ENCODE data around the gene CEL. TPM values are rescaled to one million over a fixed set of nuclear protein-coding genes. Genes with fewer than 3 reads are reported as not detected.
A peak's percentile ranks its signal among the peaks of the same experiment; 100 is the strongest.
"Not testable (repeated sequence)": the region's sequence is repeated elsewhere in the genome, so short reads cannot be mapped to it uniquely, and the experiment has no call there.

The CEL gene
- total RNA-seq, 2 experiments from 2014 or later = 1.4 to 2.3 TPM

DNA sequence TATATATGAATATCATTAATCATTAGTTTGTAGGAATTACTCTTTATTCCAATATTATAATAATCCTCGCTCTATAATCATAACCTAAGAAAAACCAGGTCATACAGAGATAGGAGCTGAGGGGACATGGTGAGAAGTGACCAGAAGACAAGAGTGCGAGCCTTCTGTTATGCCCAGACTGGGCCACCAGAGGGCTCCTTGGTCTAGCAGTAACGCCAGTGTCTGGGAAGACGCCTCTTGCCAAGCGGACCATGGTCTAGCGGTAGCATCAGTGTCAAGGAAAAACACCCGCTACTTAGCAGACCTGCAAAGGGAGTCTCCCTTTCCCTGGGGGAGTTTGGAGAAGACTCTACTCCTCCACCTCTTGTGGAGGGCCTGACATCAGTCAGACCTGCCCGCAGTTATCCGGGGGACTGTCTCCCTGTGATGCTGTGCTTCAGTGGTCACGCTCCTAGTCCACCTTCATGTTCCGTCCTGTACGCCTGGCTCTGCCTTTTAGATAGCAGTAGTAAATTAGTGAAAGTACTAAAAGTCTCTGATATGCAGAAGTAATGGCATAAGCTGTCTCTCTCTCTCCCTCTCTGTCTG, 20.8 kb upstream of the CEL start:
- ATAC-seq (ENCODE audit: low read depth); H3K27ac Mint-ChIP-seq; H3K4me1 Mint-ChIP-seq; H3K27me3 Mint-ChIP-seq; H3K4me3 Mint-ChIP-seq; DNase-seq; H3K9me3 Mint-ChIP-seq: not testable (repeated sequence)
- H3K36me3 Mint-ChIP-seq = peaks cover 11% of the 10 kb centered on the region
- POLR2A ChIA-PET = interaction anchor here (1.2 to 1.7 kb wide), 2 partner anchors 10 to 103 kb away, joined by 4 to 7 read pairs; partner anchors contain the start of gene GTF3C5

GRCh38 chr9:133041958-133042357, 19.8 kb upstream of the CEL start:
- DNase-seq = no peak

DNA sequence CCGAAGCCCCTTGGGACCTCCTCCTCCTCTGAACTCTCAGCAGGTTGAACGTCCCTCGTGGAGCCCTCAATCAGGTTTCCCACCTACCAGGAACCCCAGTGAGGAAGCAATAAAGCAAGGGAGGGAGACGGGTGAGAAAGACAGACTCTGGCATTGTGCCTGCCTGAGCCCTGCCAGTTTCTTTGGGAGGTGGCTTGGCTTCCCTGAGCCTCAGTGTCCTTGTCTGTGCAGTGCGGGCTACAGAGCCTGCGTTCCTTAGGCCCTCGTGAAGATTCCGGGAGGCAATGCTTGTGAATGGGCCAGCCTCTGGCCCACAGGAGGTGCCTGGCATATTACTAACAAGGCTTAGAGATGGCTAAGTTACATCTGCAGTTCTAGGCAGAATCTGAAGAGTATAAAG, 19.1 kb upstream of the CEL start:
- H3K27ac Mint-ChIP-seq = no peak overlapping the region
- no peak overlapping the region for H3K4me3 Mint-ChIP-seq
- DNase-seq (no peak), ATAC-seq (ENCODE audit: low read depth) (no peak)
- H3K9me3 Mint-ChIP-seq = no peaks in the 10 kb centered on the region
- peaks cover 12% of the 10 kb centered on the region for H3K36me3 Mint-ChIP-seq
- POLR2A ChIA-PET = interaction anchor here (1.4 kb wide), 1 partner anchor 12 kb away, joined by 3 read pairs; the partner anchor contains the start of gene GTF3C5
- peaks cover 3% of the 10 kb centered on the region for H3K4me1 Mint-ChIP-seq
- H3K27me3 Mint-ChIP-seq = no peaks in the 10 kb centered on the region

More at GRCh38 chr9:133041958-133042357, 19.8 kb upstream of the CEL start:
- no peaks in the 10 kb centered on the region for H3K27me3 Mint-ChIP-seq
- H3K4me1 Mint-ChIP-seq = peaks cover 3% of the 10 kb centered on the region
- H3K4me3 Mint-ChIP-seq = no peak overlapping the region
- POLR2A ChIA-PET = interaction anchor here (1.4 to 1.7 kb wide), 2 partner anchors 11 to 102 kb away, joined by 3 to 4 read pairs; partner anchors contain the start of gene GTF3C5
- peaks cover 12% of the 10 kb centered on the region for H3K36me3 Mint-ChIP-seq
- H3K27ac Mint-ChIP-seq = no peak overlapping the region
- no peaks in the 10 kb centered on the region for H3K9me3 Mint-ChIP-seq
- no peak for ATAC-seq (ENCODE audit: low read depth)

GRCh38 chr9:133043449-133044035, 18.2 kb upstream of the CEL start:
- H3K27me3 Mint-ChIP-seq = no peaks in the 10 kb centered on the region
- peaks cover 12% of the 10 kb centered on the region for H3K36me3 Mint-ChIP-seq
- no peaks in the 10 kb centered on the region for H3K9me3 Mint-ChIP-seq
- POLR2A ChIA-PET = no interaction called here
- no peak for DNase-seq
- H3K4me3 Mint-ChIP-seq = no peak overlapping the region
- no peak overlapping the region for H3K27ac Mint-ChIP-seq
- H3K4me1 Mint-ChIP-seq = peaks cover 3% of the 10 kb centered on the region
- ATAC-seq (ENCODE audit: low read depth) = no peak

GRCh38 chr9:133044125-133044524, 17.7 kb upstream of the CEL start:
- ATAC-seq (ENCODE audit: low read depth) (no peak), DNase-seq (no peak)
- peaks cover 12% of the 10 kb centered on the region for H3K36me3 Mint-ChIP-seq
- H3K27ac Mint-ChIP-seq = no peak overlapping the region
- H3K27me3 Mint-ChIP-seq = no peaks in the 10 kb centered on the region
- no peak overlapping the region for H3K4me3 Mint-ChIP-seq
- POLR2A ChIA-PET = no interaction called here
- H3K4me1 Mint-ChIP-seq = peaks cover 3% of the 10 kb centered on the region
- no peaks in the 10 kb centered on the region for H3K9me3 Mint-ChIP-seq

GRCh38 chr9:133044661-133045060, 17.1 kb upstream of the CEL start:
- DNase-seq (no peak), ATAC-seq (ENCODE audit: low read depth) (no peak)
- no peaks in the 10 kb centered on the region for H3K27me3 Mint-ChIP-seq
- peaks cover 14% of the 10 kb centered on the region for H3K36me3 Mint-ChIP-seq
- H3K27ac Mint-ChIP-seq = no peak overlapping the region
- no peak overlapping the region for H3K4me3 Mint-ChIP-seq
- POLR2A ChIA-PET = no interaction called here
- H3K9me3 Mint-ChIP-seq = no peaks in the 10 kb centered on the region
- H3K4me1 Mint-ChIP-seq = peaks cover 3% of the 10 kb centered on the region

DNA sequence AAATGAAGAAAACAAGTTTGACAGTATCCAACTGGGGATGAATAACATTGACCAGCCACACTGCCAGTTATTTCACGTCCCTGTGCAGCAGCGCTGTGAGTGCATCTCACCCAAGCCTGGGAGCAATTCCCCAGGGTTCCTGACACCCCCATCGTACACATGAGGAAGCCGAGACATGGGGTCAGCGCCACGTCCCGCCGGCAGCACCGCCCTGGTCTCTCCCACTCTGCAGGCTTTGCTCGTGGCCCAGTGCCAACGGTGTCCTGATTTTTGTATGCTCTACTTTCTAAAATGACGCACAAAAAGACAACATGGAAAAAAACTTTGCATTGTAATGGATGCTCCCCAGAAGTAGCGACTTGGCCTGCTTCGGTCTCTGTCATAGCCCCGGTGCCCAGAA, 16.6 kb upstream of the CEL start:
- POLR2A ChIA-PET = no interaction called here
- DNase-seq (no peak), ATAC-seq (ENCODE audit: low read depth) (no peak)
- H3K27me3 Mint-ChIP-seq = no peaks in the 10 kb centered on the region
- H3K9me3 Mint-ChIP-seq = no peaks in the 10 kb centered on the region
- no peak overlapping the region for H3K4me3 Mint-ChIP-seq
- H3K36me3 Mint-ChIP-seq = peaks cover 19% of the 10 kb centered on the region
- no peak overlapping the region for H3K27ac Mint-ChIP-seq
- peaks cover 3% of the 10 kb centered on the region for H3K4me1 Mint-ChIP-seq

DNA sequence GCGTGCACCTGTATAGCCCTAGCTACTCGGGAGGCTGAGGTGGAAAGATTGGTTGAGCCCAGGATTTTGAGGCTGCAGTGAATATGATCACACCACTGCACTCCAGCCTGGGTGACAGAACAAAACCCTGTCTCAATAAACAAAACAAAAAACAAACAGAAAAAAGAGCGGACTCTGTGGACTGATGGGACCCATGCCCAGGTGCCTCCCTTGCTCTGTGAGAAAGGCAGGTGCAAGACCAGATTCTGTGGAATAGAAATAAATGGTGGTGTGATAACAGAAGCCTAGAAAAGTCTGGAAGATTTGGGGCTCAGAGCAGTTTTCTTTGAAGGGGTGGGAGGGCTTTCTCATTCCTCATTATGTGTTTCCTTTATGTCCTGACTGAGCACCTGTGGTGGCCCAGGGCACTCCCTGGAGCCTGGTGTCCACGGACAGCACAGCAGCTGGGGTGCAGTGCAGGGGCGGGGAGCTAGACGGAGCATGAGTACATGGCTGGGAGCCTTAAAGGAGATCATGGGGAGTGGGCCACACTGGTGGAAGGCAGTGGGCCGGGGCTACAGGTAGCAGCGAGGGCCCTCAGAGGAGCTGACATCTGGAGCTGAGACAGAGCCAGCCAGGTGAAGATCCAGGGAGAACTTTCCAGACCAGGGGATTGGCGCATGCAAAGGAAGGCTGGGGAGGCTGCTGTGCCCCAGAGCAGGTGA, 15.4 kb upstream of the CEL start:
- DNase-seq = no peak
- H3K9me3 Mint-ChIP-seq = no peaks in the 10 kb centered on the region
- H3K4me1 Mint-ChIP-seq = no peaks in the 10 kb centered on the region
- POLR2A ChIA-PET = interaction anchor here (0.5 kb wide), 1 partner anchor 328 kb away, joined by 4 read pairs; no protein-coding TSS in a partner anchor
- H3K4me3 Mint-ChIP-seq = no peak overlapping the region
- no peak for ATAC-seq (ENCODE audit: low read depth)
- no peaks in the 10 kb centered on the region for H3K27me3 Mint-ChIP-seq
- no peak overlapping the region for H3K27ac Mint-ChIP-seq
- peaks cover 19% of the 10 kb centered on the region for H3K36me3 Mint-ChIP-seq

GRCh38 chr9:133046900-133047295, 14.9 kb upstream of the CEL start:
- DNase-seq = no peak
- no peak overlapping the region for H3K27ac Mint-ChIP-seq
- H3K36me3 Mint-ChIP-seq = peaks cover 19% of the 10 kb centered on the region
- no peak for ATAC-seq (ENCODE audit: low read depth)
- H3K27me3 Mint-ChIP-seq = no peaks in the 10 kb centered on the region
- no peaks in the 10 kb centered on the region for H3K9me3 Mint-ChIP-seq
- POLR2A ChIA-PET = no interaction called here
- H3K4me1 Mint-ChIP-seq = no peaks in the 10 kb centered on the region
- no peak overlapping the region for H3K4me3 Mint-ChIP-seq

DNA sequence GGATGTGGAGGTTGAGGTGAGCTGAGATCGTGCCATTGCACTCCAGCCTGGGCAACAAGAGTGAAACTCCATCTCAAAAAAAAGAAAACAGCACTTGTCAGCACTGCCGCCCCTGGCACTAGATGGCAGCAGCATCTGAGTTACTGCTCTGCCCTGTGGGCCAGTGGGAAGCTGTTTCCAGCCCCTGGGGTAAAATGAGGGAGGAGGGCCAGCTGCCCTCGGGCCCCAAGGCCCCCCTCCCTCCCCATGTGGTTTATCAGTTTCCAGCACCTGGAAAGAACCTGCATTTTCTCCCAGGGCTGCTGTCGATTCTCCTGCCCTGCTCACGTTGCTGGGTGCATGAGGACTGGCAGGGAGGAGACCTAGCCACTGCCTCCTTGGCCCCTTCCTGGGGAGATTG, 13.2 kb upstream of the CEL start:
- no peak overlapping the region for H3K4me3 Mint-ChIP-seq

GRCh38 chr9:133049043-133049442, 12.7 kb upstream of the CEL start:
- ATAC-seq (ENCODE audit: low read depth) = no peak
- Mint-ChIP-seq H3K27ac (no peak overlapping the region), H3K4me1 (peaks cover 2% of the 10 kb centered on the region), H3K27me3 (no peaks in the 10 kb centered on the region), H3K9me3 (no peaks in the 10 kb centered on the region), H3K36me3 (peaks cover 15% of the 10 kb centered on the region), H3K4me3 (no peak overlapping the region)
- POLR2A ChIA-PET = interaction anchor here (1.1 to 1.2 kb wide), 3 partner anchors 19 to 99 kb away, joined by 3 to 4 read pairs (median 3); partner anchors contain the start of gene GTF3C5
- DNase-seq = no peak

More for the DNA sequence above, 13.2 kb upstream of the CEL start:
- peak; percentile 82 for ATAC-seq (ENCODE audit: low read depth)
- H3K9me3 Mint-ChIP-seq = no peaks in the 10 kb centered on the region
- H3K27ac Mint-ChIP-seq = no peak overlapping the region
- H3K27me3 Mint-ChIP-seq = no peaks in the 10 kb centered on the region
- peaks cover 16% of the 10 kb centered on the region for H3K36me3 Mint-ChIP-seq
- peaks cover 2% of the 10 kb centered on the region for H3K4me1 Mint-ChIP-seq
- DNase-seq = no peak
- POLR2A ChIA-PET = interaction anchor here (1.1 to 1.2 kb wide), 3 partner anchors 18 to 99 kb away, joined by 3 to 4 read pairs (median 3); partner anchors contain the start of gene GTF3C5

DNA sequence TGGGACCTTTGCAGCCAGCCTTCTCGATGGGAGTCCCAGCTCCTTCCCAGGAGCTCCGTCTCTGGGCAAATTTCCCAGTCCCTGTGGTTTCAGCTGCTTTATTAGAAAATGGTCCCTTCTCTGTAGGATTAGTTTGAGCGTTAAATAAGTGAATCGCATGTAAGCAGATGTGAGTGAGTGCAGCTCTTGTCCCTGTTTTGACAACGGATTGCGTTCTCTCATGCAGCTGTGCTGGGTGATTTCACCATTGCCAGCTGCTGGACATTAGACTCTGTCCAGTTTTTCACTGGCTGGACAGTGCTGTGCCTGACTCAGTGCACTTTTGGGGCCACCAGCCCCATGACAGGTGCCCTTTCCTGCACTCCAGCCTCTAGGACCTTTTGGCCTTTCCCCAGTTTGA, 11.6 kb upstream of the CEL start:
- no peak overlapping the region for H3K27ac Mint-ChIP-seq
- DNase-seq (no peak), ATAC-seq (ENCODE audit: low read depth) (no peak)
- H3K4me1 Mint-ChIP-seq = peaks cover 2% of the 10 kb centered on the region
- no peaks in the 10 kb centered on the region for H3K27me3 Mint-ChIP-seq
- peaks cover 11% of the 10 kb centered on the region for H3K36me3 Mint-ChIP-seq
- H3K9me3 Mint-ChIP-seq = no peaks in the 10 kb centered on the region
- H3K4me3 Mint-ChIP-seq = no peak overlapping the region
- POLR2A ChIA-PET = no interaction called here

- Mint-ChIP-seq H3K9me3 (no peaks in the 10 kb centered on the region), H3K4me1 (peaks cover 2% of the 10 kb centered on the region), H3K36me3 (peaks cover 9% of the 10 kb centered on the region), H3K27ac (no peak overlapping the region), H3K27me3 (no peaks in the 10 kb centered on the region), H3K4me3 (no peak overlapping the region)
- POLR2A ChIA-PET = no interaction called here
- no peak for DNase-seq
- ATAC-seq (ENCODE audit: low read depth) = no peak
These were observed 11.0 kb upstream of the CEL start for GRCh38 chr9:133050781-133051180.

All from activated naive CD8-positive, alpha-beta T cell treated with anti-CD3 and anti-CD28 coated beads, Interleukin-2, amount 10 ng/mL, durations not matched to agents 7 days and 5 days (primary cell).